H1 (cell line): ENCODE data around the gene ICA1.
"Not testable (repeated sequence)": the region's sequence is repeated elsewhere in the genome, so short reads cannot be mapped to it uniquely, and the experiment has no call there.

Experiments
- CTCF ChIP-seq, 3 experiments: IDR thresholded peaks; 1 replicate in 2 of 3; 2 replicates in 1 of 3; pipeline versions ENCODE4 v1.5.1 to v1.6.1; 2011; ENCODE audit warnings: low read length in 3 of 3, mild to moderate bottlenecking in 3 of 3, inconsistent platforms in 2 of 3, low read depth in 1 of 3, moderate library complexity in 1 of 3; ENCODE audit not compliant: insufficient read depth in 1 of 3; ENCODE audit errors: control extremely low read depth in 1 of 3
- EP300 ChIP-seq, 2 experiments: IDR thresholded peaks; 1 replicate in 1 of 2; 2 replicates in 1 of 2; pipeline ENCODE4 v1.6.1; 2011 to 2012; ENCODE audit warnings: low read depth in 2 of 2, low read length in 2 of 2, mild to moderate bottlenecking in 2 of 2, borderline replicate concordance in 1 of 2, inconsistent platforms in 1 of 2, moderate library complexity in 1 of 2
- FOSL1 ChIP-seq: IDR thresholded peaks from 2 replicates; pipeline ENCODE4 v1.6.1; 2011; ENCODE audit warnings: mild to moderate bottlenecking, low read depth, low read length, moderate library complexity; ENCODE audit not compliant: insufficient read depth
- POLR2A ChIP-seq, 2 experiments: IDR thresholded peaks; 1 replicate in 1 of 2; 2 replicates in 1 of 2; pipeline ENCODE4 v1.6.1; 2011; ENCODE audit warnings: low read depth in 2 of 2, low read length in 2 of 2, mild to moderate bottlenecking in 2 of 2; ENCODE audit errors: control extremely low read depth in 1 of 2
- POLR2AphosphoS5 ChIP-seq: IDR thresholded peaks from 2 replicates; pipeline ENCODE4 v1.6.1; 2011; ENCODE audit warnings: low read depth, low read length
- RBBP5 ChIP-seq: IDR thresholded peaks from 2 replicates; pipeline ENCODE4 v1.7.1; 2012; ENCODE audit warnings: low read depth, mild to moderate bottlenecking, inconsistent platforms, low read length, moderate library complexity, borderline replicate concordance
- RNF2 ChIP-seq: fragments of 200-900, 300-1000 bp; sonication (generic); IDR thresholded peaks from 2 replicates; pipeline ENCODE4 v1.7.1; 2016; ENCODE audit warnings: borderline replicate concordance, low read depth, mild to moderate bottlenecking, antibody characterized with exemption, low read length; ENCODE audit not compliant: poor library complexity, severe bottlenecking; ENCODE audit errors: missing control alignments

GRCh38 chr7:8243059-8243458 is 18.9 kb downstream of the ICA1 start:
- not testable (repeated sequence) for TF ChIP-seq POLR2AphosphoS5; EP300 (IDR thresholded peaks at IDR 0.05; ENCODE audit: borderline replicate concordance in 1 of 2, low read depth in 2 of 2, low read length in 2 of 2); FOSL1; RBBP5; CTCF (IDR thresholded peaks at IDR 0.05; ENCODE audit: control extremely low read depth in 1 of 3, insufficient read depth in 1 of 3, low read depth in 1 of 3, low read length in 3 of 3); RNF2; POLR2A (IDR thresholded peaks at IDR 0.05; ENCODE audit: control extremely low read depth in 1 of 2, low read depth in 2 of 2, low read length in 2 of 2)
